ENCODE data around the gene MRC2. TPM values are rescaled to one million over a fixed set of nuclear protein-coding genes. Genes with fewer than 3 reads are reported as not detected.
A peak's percentile ranks its signal among the peaks of the same experiment; 100 is the strongest.

The MRC2 gene
- total and polyA plus RNA-seq, 2 of the 13 experiments (the other 11 are each of a cell fraction or from before 2014, with no cell fraction given), result not detected

DNA sequence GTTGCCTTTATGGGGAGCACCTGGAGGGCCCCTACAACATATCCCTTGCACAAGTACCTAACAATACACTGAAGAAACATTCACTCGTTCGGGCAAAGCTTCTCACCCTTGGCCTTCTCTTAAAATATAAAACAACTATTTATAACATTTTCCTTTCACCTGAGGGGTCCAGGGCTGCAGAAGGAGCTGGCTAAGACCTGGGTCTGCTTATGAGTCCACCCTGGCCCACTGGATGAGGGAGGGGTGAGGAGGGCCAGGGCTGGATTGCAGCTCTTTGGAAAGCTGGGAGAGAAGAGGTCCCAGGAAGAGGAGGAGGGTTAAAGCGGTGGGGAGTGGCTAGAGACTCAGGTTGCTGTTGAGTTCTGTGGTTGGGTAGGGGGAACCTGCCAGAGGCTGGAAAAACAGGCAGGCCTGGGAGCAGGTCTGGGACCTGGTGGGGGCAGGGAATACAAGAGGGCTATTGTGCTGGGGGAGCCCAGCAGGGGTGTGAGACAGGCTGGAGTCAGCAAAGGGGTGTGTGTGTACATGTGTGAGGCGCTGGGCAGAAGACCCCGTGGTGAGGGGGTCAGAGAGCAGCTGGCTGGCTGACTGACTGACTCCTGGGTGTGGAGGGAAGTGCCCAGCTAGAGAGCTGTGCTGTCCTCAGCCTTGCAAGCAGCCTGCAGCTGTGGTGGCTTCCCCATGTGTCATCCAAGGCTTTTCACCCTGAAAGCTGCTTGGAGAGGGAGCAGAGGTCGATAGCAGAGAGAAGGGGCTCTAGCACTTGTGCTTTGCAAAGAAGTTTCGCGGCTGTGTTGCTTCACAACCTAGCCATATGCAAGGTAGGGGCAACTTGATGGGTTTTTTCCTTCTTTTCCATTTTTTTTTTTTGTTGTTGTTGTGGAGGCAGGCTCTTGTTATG, 10.2 kb upstream of the MRC2 start (continued):
- TF ChIP-seq, protein P1, sequence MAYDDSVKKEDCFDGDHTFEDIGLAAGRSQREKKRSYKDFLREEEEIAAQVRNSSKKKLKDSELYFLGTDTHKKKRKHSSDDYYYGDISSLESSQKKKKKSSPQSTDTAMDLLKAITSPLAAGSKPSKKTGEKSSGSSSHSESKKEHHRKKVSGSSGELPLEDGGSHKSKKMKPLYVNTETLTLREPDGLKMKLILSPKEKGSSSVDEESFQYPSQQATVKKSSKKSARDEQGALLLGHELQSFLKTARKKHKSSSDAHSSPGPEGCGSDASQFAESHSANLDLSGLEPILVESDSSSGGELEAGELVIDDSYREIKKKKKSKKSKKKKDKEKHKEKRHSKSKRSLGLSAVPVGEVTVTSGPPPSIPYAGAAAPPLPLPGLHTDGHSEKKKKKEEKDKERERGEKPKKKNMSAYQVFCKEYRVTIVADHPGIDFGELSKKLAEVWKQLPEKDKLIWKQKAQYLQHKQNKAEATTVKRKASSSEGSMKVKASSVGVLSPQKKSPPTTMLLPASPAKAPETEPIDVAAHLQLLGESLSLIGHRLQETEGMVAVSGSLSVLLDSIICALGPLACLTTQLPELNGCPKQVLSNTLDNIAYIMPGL (CRISPR knock-in tag; IDR thresholded peaks at IDR 0.05; ENCODE audit: borderline replicate concordance in 1 of 2, low read depth in 1 of 2), result peak; percentile 19 to 44; a peak in 1 of 4 replicates
- TF ChIP-seq ZNF614 (CRISPR knock-in tag; IDR thresholded peaks at IDR 0.05; ENCODE audit: borderline replicate concordance) (peak; percentile 66; the same call in 1 of the 2 replicates), FOXO1 (CRISPR knock-in tag; IDR thresholded peaks at IDR 0.05) (peak; percentile 32; the same call in 1 of the 2 replicates), KDM6A (CRISPR knock-in tag; IDR thresholded peaks at IDR 0.05; ENCODE audit: low read depth) (0 out of 2 replicates have a peak, but pooled peaks have one; percentile 39), KAT2B (IDR thresholded peaks at IDR 0.05; ENCODE audit: borderline replicate concordance, low read depth, low read length) (no peak), ZMYM4 (CRISPR knock-in tag; IDR thresholded peaks at IDR 0.05) (peak; percentile 62; the same call in 1 of the 2 replicates), HMG20A (CRISPR knock-in tag; IDR thresholded peaks at IDR 0.05; ENCODE audit: borderline replicate concordance) (no peak), GMEB2 (CRISPR knock-in tag; IDR thresholded peaks at IDR 0.05; ENCODE audit: low read depth) (no peak), ZSCAN9 (CRISPR knock-in tag; IDR thresholded peaks at IDR 0.05; ENCODE audit: borderline replicate concordance) (no peak; the same call in 1 of the 2 replicates), ZFY (CRISPR knock-in tag; IDR thresholded peaks at IDR 0.05) (peak; percentile 20; the same call in 1 of the 2 replicates), ZBTB43 (CRISPR knock-in tag; conservative IDR thresholded peaks at IDR 0.05) (no peak; the same call in 1 of the 2 replicates), HMG20B (CRISPR knock-in tag; conservative IDR thresholded peaks at IDR 0.05) (no peak)
- TF ChIP-seq, protein P2, sequence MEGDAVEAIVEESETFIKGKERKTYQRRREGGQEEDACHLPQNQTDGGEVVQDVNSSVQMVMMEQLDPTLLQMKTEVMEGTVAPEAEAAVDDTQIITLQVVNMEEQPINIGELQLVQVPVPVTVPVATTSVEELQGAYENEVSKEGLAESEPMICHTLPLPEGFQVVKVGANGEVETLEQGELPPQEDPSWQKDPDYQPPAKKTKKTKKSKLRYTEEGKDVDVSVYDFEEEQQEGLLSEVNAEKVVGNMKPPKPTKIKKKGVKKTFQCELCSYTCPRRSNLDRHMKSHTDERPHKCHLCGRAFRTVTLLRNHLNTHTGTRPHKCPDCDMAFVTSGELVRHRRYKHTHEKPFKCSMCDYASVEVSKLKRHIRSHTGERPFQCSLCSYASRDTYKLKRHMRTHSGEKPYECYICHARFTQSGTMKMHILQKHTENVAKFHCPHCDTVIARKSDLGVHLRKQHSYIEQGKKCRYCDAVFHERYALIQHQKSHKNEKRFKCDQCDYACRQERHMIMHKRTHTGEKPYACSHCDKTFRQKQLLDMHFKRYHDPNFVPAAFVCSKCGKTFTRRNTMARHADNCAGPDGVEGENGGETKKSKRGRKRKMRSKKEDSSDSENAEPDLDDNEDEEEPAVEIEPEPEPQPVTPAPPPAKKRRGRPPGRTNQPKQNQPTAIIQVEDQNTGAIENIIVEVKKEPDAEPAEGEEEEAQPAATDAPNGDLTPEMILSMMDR (CRISPR knock-in tag; IDR thresholded peaks at IDR 0.05), result peak; percentile 32; the same call in 1 of the 2 replicates
- TF ChIP-seq, protein P3, sequence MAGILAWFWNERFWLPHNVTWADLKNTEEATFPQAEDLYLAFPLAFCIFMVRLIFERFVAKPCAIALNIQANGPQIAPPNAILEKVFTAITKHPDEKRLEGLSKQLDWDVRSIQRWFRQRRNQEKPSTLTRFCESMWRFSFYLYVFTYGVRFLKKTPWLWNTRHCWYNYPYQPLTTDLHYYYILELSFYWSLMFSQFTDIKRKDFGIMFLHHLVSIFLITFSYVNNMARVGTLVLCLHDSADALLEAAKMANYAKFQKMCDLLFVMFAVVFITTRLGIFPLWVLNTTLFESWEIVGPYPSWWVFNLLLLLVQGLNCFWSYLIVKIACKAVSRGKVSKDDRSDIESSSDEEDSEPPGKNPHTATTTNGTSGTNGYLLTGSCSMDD (CRISPR knock-in tag; IDR thresholded peaks at IDR 0.05), result no peak
- TF ChIP-seq, protein P4, sequence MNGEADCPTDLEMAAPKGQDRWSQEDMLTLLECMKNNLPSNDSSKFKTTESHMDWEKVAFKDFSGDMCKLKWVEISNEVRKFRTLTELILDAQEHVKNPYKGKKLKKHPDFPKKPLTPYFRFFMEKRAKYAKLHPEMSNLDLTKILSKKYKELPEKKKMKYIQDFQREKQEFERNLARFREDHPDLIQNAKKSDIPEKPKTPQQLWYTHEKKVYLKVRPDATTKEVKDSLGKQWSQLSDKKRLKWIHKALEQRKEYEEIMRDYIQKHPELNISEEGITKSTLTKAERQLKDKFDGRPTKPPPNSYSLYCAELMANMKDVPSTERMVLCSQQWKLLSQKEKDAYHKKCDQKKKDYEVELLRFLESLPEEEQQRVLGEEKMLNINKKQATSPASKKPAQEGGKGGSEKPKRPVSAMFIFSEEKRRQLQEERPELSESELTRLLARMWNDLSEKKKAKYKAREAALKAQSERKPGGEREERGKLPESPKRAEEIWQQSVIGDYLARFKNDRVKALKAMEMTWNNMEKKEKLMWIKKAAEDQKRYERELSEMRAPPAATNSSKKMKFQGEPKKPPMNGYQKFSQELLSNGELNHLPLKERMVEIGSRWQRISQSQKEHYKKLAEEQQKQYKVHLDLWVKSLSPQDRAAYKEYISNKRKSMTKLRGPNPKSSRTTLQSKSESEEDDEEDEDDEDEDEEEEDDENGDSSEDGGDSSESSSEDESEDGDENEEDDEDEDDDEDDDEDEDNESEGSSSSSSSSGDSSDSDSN (CRISPR knock-in tag; IDR thresholded peaks at IDR 0.05), result peak; percentile 43; the same call in 1 of the 2 replicates

Data from HepG2 (cell line).